H1 (cell line): ENCODE results near the gene KIF13A. TPM values are rescaled to one million over a fixed set of nuclear protein-coding genes. Genes with fewer than 3 reads are reported as not detected.

ENCODE experiments used
- CTCF ChIA-PET: fragments of 300-600 bp; sonication (Branson Sonifier 250); formaldehyde crosslinking; loops from one replicate; lab custom pipeline; 2021; ENCODE audit not compliant: partially characterized antibody; lab: Charles Lee
- POLR2A ChIA-PET: fragments of 300-600 bp; sonication (Branson Sonifier 250); formaldehyde crosslinking; loops from one replicate; lab custom pipeline; 2021; ENCODE audit warnings: inconsistent platforms; ENCODE audit not compliant: partially characterized antibody; lab: Charles Lee
- DNase-seq, 2 experiments: peaks; one replicate each; pipeline versions ENCODE4 v3.0.0 to v3.0.0-alpha.2; 2010 to 2022; ENCODE audit warnings: low spot score in 2 of 2, low read depth in 1 of 2, mixed read lengths in 1 of 2
- FAIRE-seq: peaks from 2 replicates; lab custom pipeline; 2011; peaks lifted over from hg19 to GRCh38; lab: Jason Lieb, UNC
- H2AFZ ChIP-seq: 2 replicates; pipeline ENCODE4 v1.8.1; 2012; ENCODE audit warnings: low read length, inconsistent platforms
- H2AK5ac ChIP-seq: 2 replicates; pipeline ENCODE4 v1.6.1; 2013; ENCODE audit warnings: low read depth, low read length
- H2BK120ac ChIP-seq: replicated peaks from 2 replicates; pipeline ENCODE3; 2013; ENCODE audit warnings: low read depth, low read length, inconsistent platforms
- H2BK12ac ChIP-seq: 2 replicates; pipeline ENCODE4 v1.6.1; 2013; ENCODE audit warnings: low read depth, low read length
- H2BK15ac ChIP-seq: 2 replicates; pipeline ENCODE4 v1.6.1; 2013; ENCODE audit warnings: low read length
- H2BK20ac ChIP-seq: 2 replicates; pipeline ENCODE4 v1.6.1; 2013; ENCODE audit warnings: low read length
- H2BK5ac ChIP-seq: 2 replicates; pipeline ENCODE4 v1.6.1; 2013; ENCODE audit warnings: low read depth, low read length
- H3K14ac ChIP-seq: 2 replicates; pipeline ENCODE4 v1.6.1; 2013; ENCODE audit warnings: inconsistent platforms; ENCODE audit not compliant: insufficient read length
- H3K18ac ChIP-seq: 2 replicates; pipeline ENCODE4 v1.6.1; 2013; ENCODE audit warnings: low read length; ENCODE audit errors: extremely low read depth
- H3K23ac ChIP-seq: 2 replicates; pipeline ENCODE4 v1.6.1; 2013; ENCODE audit warnings: inconsistent platforms; ENCODE audit not compliant: insufficient read length
- H3K23me2 ChIP-seq: 2 replicates; pipeline ENCODE4 v1.6.1; 2013; ENCODE audit warnings: low read depth, low read length
- H3K27ac ChIP-seq: 2 replicates; pipeline ENCODE4 v1.6.1; 2011; ENCODE audit warnings: low read depth, low read length, inconsistent platforms
- H3K27me3 ChIP-seq, 4 experiments: replicated peaks in 1 of 4; 1 replicate in 1 of 4; 2 replicates in 3 of 4; pipeline versions ENCODE4 v1.6.1 to v1.8.1; 2011 to 2013; ENCODE audit warnings: low read length in 3 of 4, mild to moderate bottlenecking in 3 of 4, inconsistent platforms in 2 of 4, mixed read lengths in 2 of 4, moderate library complexity in 1 of 4; ENCODE audit not compliant: control insufficient read depth in 3 of 4, insufficient read depth in 3 of 4; ENCODE audit errors: extremely low read depth in 1 of 4
- H3K36me3 ChIP-seq, 4 experiments: 2 replicates each; pipeline versions ENCODE4 v1.6.1 to v1.8.1; 2011 to 2013; ENCODE audit warnings: mild to moderate bottlenecking in 4 of 4, low read length in 3 of 4, moderate library complexity in 2 of 4, control low read depth in 1 of 4, inconsistent platforms in 1 of 4; ENCODE audit not compliant: insufficient read depth in 4 of 4, control insufficient read depth in 2 of 4
- H3K4ac ChIP-seq: replicated peaks from 2 replicates; pipeline ENCODE3; 2013; ENCODE audit warnings: low read length, low read depth, mixed read lengths, inconsistent platforms; ENCODE audit not compliant: insufficient read length
- H3K4me1 ChIP-seq, 4 experiments: replicated peaks in 1 of 4; 1 replicate in 1 of 4; 2 replicates in 3 of 4; pipeline versions ENCODE4 v1.6.1 to v1.8.1; 2011 to 2013; ENCODE audit warnings: low read length in 3 of 4, inconsistent platforms in 2 of 4, mixed read lengths in 1 of 4; ENCODE audit not compliant: insufficient read depth in 4 of 4, control insufficient read depth in 3 of 4
- H3K4me2 ChIP-seq, 2 experiments: 2 replicates each; pipeline versions ENCODE4 v1.6.1 to v1.8.1; 2011 to 2013; ENCODE audit warnings: low read depth in 2 of 2, low read length in 2 of 2, control low read depth in 1 of 2, inconsistent platforms in 1 of 2, mild to moderate bottlenecking in 1 of 2; ENCODE audit not compliant: insufficient read depth in 1 of 2
- H3K4me3 ChIP-seq, 4 experiments: fragments of 200-600, 300-600 bp in 1 of 4; sonication (generic), shearing (Covaris generic), sonication (Bioruptor Twin) in 1 of 4; 2 replicates each; pipeline versions ENCODE4 v1.5.1 to v1.8.1; 2011 to 2016; ENCODE audit warnings: low read length in 4 of 4, low read depth in 3 of 4, control low read depth in 2 of 4, inconsistent platforms in 2 of 4, mild to moderate bottlenecking in 2 of 4, mixed read lengths in 1 of 4, moderate library complexity in 1 of 4; ENCODE audit not compliant: insufficient read depth in 2 of 4; ENCODE audit errors: extremely low read depth in 1 of 4
- H3K56ac ChIP-seq: replicated peaks from 2 replicates; pipeline ENCODE3; 2013; ENCODE audit warnings: low read depth, mild to moderate bottlenecking, mixed read lengths, low read length, inconsistent platforms; ENCODE audit not compliant: insufficient read length
- H3K79me1 ChIP-seq: 2 replicates; pipeline ENCODE4 v1.6.1; 2013; ENCODE audit warnings: low read depth, low read length, control low read depth
- H3K79me2 ChIP-seq, 2 experiments: 2 replicates each; pipeline versions ENCODE4 v1.6.1 to v1.8.1; 2012 to 2013; ENCODE audit warnings: low read length in 2 of 2, mild to moderate bottlenecking in 2 of 2, inconsistent platforms in 1 of 2; ENCODE audit not compliant: insufficient read depth in 2 of 2, control insufficient read depth in 1 of 2
- H3K9ac ChIP-seq, 4 experiments: replicated peaks in 1 of 4; 1 replicate in 1 of 4; 2 replicates in 3 of 4; pipeline versions ENCODE4 v1.6.1 to v1.8.1; 2011 to 2013; ENCODE audit warnings: low read depth in 3 of 4, low read length in 3 of 4, control low read depth in 2 of 4, mild to moderate bottlenecking in 2 of 4, moderate library complexity in 2 of 4, inconsistent platforms in 1 of 4; ENCODE audit errors: extremely low read depth in 1 of 4
- H3K9me3 ChIP-seq, 2 experiments: 2 replicates each; pipeline versions ENCODE4 v1.6.1 to v1.8.1; 2012 to 2013; ENCODE audit warnings: mild to moderate bottlenecking in 2 of 2, moderate library complexity in 2 of 2, control low read depth in 1 of 2, inconsistent platforms in 1 of 2, low read depth in 1 of 2, low read length in 1 of 2, mixed read lengths in 1 of 2; ENCODE audit not compliant: insufficient read depth in 2 of 2
- H4K20me1 ChIP-seq, 2 experiments: replicated peaks in 1 of 2; 2 replicates each; pipeline versions ENCODE3 to v1.8.1; 2011 to 2013; ENCODE audit warnings: inconsistent platforms in 2 of 2, low read length in 2 of 2, mild to moderate bottlenecking in 1 of 2; ENCODE audit not compliant: insufficient read depth in 2 of 2, control insufficient read depth in 1 of 2
- H4K5ac ChIP-seq: 2 replicates; pipeline ENCODE4 v1.6.1; 2013; ENCODE audit warnings: low read length, low read depth, mixed read lengths, inconsistent platforms; ENCODE audit not compliant: insufficient read length
- H4K8ac ChIP-seq: 2 replicates; pipeline ENCODE4 v1.8.0; 2013; ENCODE audit warnings: mild to moderate bottlenecking, moderate library complexity, low read length, inconsistent platforms; ENCODE audit not compliant: insufficient read depth; ENCODE audit errors: extremely low read depth
- H4K91ac ChIP-seq: replicated peaks from 2 replicates; pipeline ENCODE3; 2013; ENCODE audit warnings: low read length, mixed read lengths, inconsistent platforms; ENCODE audit not compliant: insufficient read length
- BCL11A ChIP-seq, 2 experiments: IDR thresholded peaks; one replicate each; pipeline ENCODE4 v1.6.1; 2011; ENCODE audit warnings: low read depth in 2 of 2, low read length in 2 of 2, mild to moderate bottlenecking in 2 of 2
- YY1 ChIP-seq: IDR thresholded peaks from 2 replicates; pipeline ENCODE4 v1.6.1; 2011; ENCODE audit warnings: low read depth, mild to moderate bottlenecking, low read length
- WGBS, 2 experiments: shearing (Covaris generic) in 1 of 2; methylation state at CpG; one replicate each; pipeline versions ENCODE4 v1.1.6 to v1.1.7; 2013 to 2015; ENCODE audit warnings: low lambda C conversion rate in 2 of 2, mixed read lengths in 2 of 2, inconsistent platforms in 1 of 2, low coverage in 1 of 2, missing lambda C conversion rate in 1 of 2; ENCODE audit not compliant: insufficient replicate concordance in 2 of 2, insufficient coverage in 1 of 2, insufficient read length in 1 of 2; ENCODE audit errors: extremely low coverage in 1 of 2, missing lambda C conversion rate in 1 of 2; 5-methylcytosine and 5-hydroxymethylcytosine counted together
- polyA plus RNA-seq, 7 experiments: library from polyadenylated mRNA; depleted of rRNA in 3 of 7; stranded (reverse) in 5 of 7; unstranded in 2 of 7; fragments of >200 nt in 5 of 7; fragments of 200-250 nt in 2 of 7; gene quantifications; 1 replicate in 5 of 7; 2 replicates in 1 of 7; 4 replicates in 1 of 7; pipeline versions ENCODE4 v1.2.1 to v1.2.3, GENCODE V29; 2011 to 2013; ENCODE audit warnings: missing spikeins in 2 of 7, mixed read lengths in 2 of 7
- total RNA-seq: library from RNA; stranded (reverse); fragmentation: NEBNext Ultra II Directional; extraction: Animal tissue kit (Norgen Biotek cat#: 25700); gene quantifications from 2 replicates; pipeline ENCODE4 v1.2.1, GENCODE V29; 2021

The KIF13A gene
- total and polyA plus RNA-seq, 2 of the 8 experiments (the other 6 are each of a cell fraction or from before 2014, with no cell fraction given): 14.7 to 40.8 TPM

DNA sequence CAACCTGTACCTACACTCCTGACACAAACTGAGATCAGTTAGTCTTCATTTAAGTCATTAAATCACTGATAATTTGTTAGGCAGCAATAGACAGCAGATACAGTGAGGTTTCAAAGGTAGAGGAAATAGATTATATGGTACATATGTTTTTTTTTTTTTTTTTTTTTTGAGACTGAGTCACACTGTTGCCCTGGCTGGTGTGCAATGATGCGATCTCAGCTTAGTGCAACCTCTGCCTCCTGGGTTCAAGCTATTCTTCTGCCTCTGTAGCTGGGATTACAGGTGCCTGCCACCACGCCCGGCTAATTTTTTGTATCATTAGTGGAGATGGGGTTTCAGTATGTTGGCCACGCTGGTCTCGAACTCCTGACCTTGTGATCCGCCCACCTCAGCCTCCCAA is 38.2 kb upstream of the KIF13A start:
- H3K36me3 ChIP-seq: no peaks in the 10 kb centered on the region
- no peak overlapping the region for H3K18ac ChIP-seq
- no peak overlapping the region for H2BK5ac ChIP-seq
- H4K5ac ChIP-seq: no peak overlapping the region
- no peaks in the 10 kb centered on the region for H3K23me2 ChIP-seq
- no peak overlapping the region for H3K14ac ChIP-seq
- H4K20me1 ChIP-seq: no peaks in the 10 kb centered on the region
- H3K23ac ChIP-seq: no peak overlapping the region
- H3K9me3 ChIP-seq: no peaks in the 10 kb centered on the region
- H3K4me1 ChIP-seq: peaks cover 5 to 18% (median 13%) of the 10 kb centered on the region in 4 experiments
- POLR2A ChIA-PET: interaction anchor here (0.7 to 1.2 kb wide), 2 partner anchors 9 to 110 kb away, joined by 3 read pairs; no protein-coding TSS in a partner anchor
- peak overlapping the region; percentile 41; the same call in 1 of the 2 replicates for H2BK20ac ChIP-seq
- H2AFZ ChIP-seq: no peak overlapping the region
- WGBS, 2 experiments: 91% methylated on average over 6 of the region's 6 CpGs; no CpG with 5 or more reads in 1 of the 2 experiments
- no peak overlapping the region for H3K4me2 ChIP-seq
- H3K79me2 ChIP-seq: no peaks in the 10 kb centered on the region
- no peak overlapping the region for H3K4ac ChIP-seq
- H3K79me1 ChIP-seq: no peaks in the 10 kb centered on the region
- no peak overlapping the region for H3K4me3 ChIP-seq
- H2AK5ac ChIP-seq: no peak overlapping the region
- no peaks in the 10 kb centered on the region for H3K27me3 ChIP-seq
- H4K91ac ChIP-seq: no peak overlapping the region
- no peak overlapping the region for H3K9ac ChIP-seq
- peak overlapping the region; percentile 77 for H2BK12ac ChIP-seq
- H2BK15ac ChIP-seq: no peak overlapping the region
- CTCF ChIA-PET: interaction anchor here (0.6 kb wide), 1 partner anchor 119 kb away, joined by 3 read pairs; no protein-coding TSS in a partner anchor
- no peak overlapping the region for H3K27ac ChIP-seq
- H4K8ac ChIP-seq: no peak overlapping the region
- FAIRE-seq (no peak), DNase-seq (no peak)
- no peak overlapping the region for H2BK120ac ChIP-seq
- no peak overlapping the region for H3K56ac ChIP-seq
- no peak for TF ChIP-seq BCL11A (IDR thresholded peaks at IDR 0.05; ENCODE audit: low read depth in 2 of 2, low read length in 2 of 2)
- no peak for TF ChIP-seq YY1
